CD14-positive monocyte (primary cell): ENCODE data around the gene ANO2. TPM values are rescaled to one million over a fixed set of nuclear protein-coding genes. Genes with fewer than 3 reads are reported as not detected.

Experiments used
- DNase-seq, 3 donors: peaks; one replicate each; pipeline ENCODE4 v3.0.0-alpha.2; 2011 to 2022
- H2AFZ ChIP-seq: 2 replicates; pipeline ENCODE4 v1.6.0; 2012; ENCODE audit warnings: mild to moderate bottlenecking, low read depth, low read length, inconsistent platforms; ENCODE audit not compliant: insufficient read depth, poor library complexity, severe bottlenecking
- H3K27ac ChIP-seq, 2 donors: 1 replicate in 1 of 2; 2 replicates in 1 of 2; pipeline ENCODE4 v1.5.1; 2012 to 2013; ENCODE audit warnings: low read length in 2 of 2, control low read depth in 1 of 2, inconsistent platforms in 1 of 2, low read depth in 1 of 2, mild to moderate bottlenecking in 1 of 2
- H3K27me3 ChIP-seq, 2 donors: one replicate each; pipeline versions ENCODE4 v1.6.0 to v1.6.1; 2011 to 2013; ENCODE audit warnings: low read length in 2 of 2; ENCODE audit not compliant: control insufficient read depth in 2 of 2, insufficient read depth in 2 of 2
- H3K36me3 ChIP-seq, 2 donors: replicated peaks in 1 of 2; 1 replicate in 1 of 2; 2 replicates in 1 of 2; pipeline versions ENCODE4 v1.5.1 to v1.6.1; 2012 to 2013; ENCODE audit warnings: low read length in 2 of 2, control low read depth in 1 of 2, inconsistent platforms in 1 of 2, mild to moderate bottlenecking in 1 of 2; ENCODE audit not compliant: insufficient read depth in 2 of 2, control insufficient read depth in 1 of 2
- H3K4me1 ChIP-seq, 2 donors: 1 replicate in 1 of 2; 2 replicates in 1 of 2; pipeline versions ENCODE4 v1.5.1 to v1.6.1; 2012 to 2013; ENCODE audit warnings: low read length in 2 of 2, control low read depth in 1 of 2, inconsistent platforms in 1 of 2, mild to moderate bottlenecking in 1 of 2, moderate library complexity in 1 of 2; ENCODE audit not compliant: insufficient read depth in 2 of 2, control insufficient read depth in 1 of 2
- H3K4me2 ChIP-seq: replicated peaks from 2 replicates; pipeline ENCODE3; 2012; ENCODE audit warnings: low read length, moderate library complexity, mild to moderate bottlenecking; ENCODE audit not compliant: poor library complexity, severe bottlenecking; ENCODE audit errors: extremely low read depth
- H3K4me3 ChIP-seq, 3 experiments: fragments of 200-600 bp in 1 of 3; sonication (generic) in 1 of 3; replicated peaks in 1 of 3; 1 replicate in 2 of 3; 2 replicates in 1 of 3; pipeline ENCODE4 v1.5.1; 2011 to 2013; ENCODE audit warnings: low read length in 3 of 3, mild to moderate bottlenecking in 3 of 3, control low read depth in 2 of 3, low read depth in 2 of 3, inconsistent platforms in 1 of 3, moderate library complexity in 1 of 3
- H3K79me2 ChIP-seq: 2 replicates; pipeline ENCODE4 v1.6.0; 2012; ENCODE audit warnings: mild to moderate bottlenecking, control low read depth, inconsistent platforms, low read length, moderate library complexity; ENCODE audit not compliant: insufficient read depth
- H3K9ac ChIP-seq: 2 replicates; pipeline ENCODE4 v1.6.0; 2017; ENCODE audit warnings: low read length, mild to moderate bottlenecking; ENCODE audit not compliant: insufficient read depth, poor library complexity, severe bottlenecking
- H3K9me3 ChIP-seq, 2 donors: replicated peaks in 1 of 2; 1 replicate in 1 of 2; 2 replicates in 1 of 2; pipeline versions ENCODE4 v1.5.1 to v1.6.1; 2012 to 2013; ENCODE audit warnings: low read length in 2 of 2, control low read depth in 1 of 2; ENCODE audit not compliant: control insufficient read depth in 1 of 2, insufficient read depth in 1 of 2
- H4K20me1 ChIP-seq: 2 replicates; pipeline ENCODE4 v1.6.0; 2012; ENCODE audit warnings: mild to moderate bottlenecking, low read length, control low read depth, moderate library complexity; ENCODE audit not compliant: insufficient read depth
- H3K27ac Mint-ChIP-seq, 7 donors: one replicate each; pipeline ENCODE4 v1.8.0; 2020; ENCODE audit warnings: mild to moderate bottlenecking in 7 of 7, mixed read lengths in 7 of 7, moderate library complexity in 6 of 7, inconsistent platforms in 2 of 7
- H3K27me3 Mint-ChIP-seq, 3 donors: one replicate each; pipeline ENCODE4 v1.8.0; 2021 to 2022; ENCODE audit warnings: low read depth in 3 of 3, mild to moderate bottlenecking in 3 of 3, mixed read lengths in 3 of 3, moderate library complexity in 3 of 3, inconsistent platforms in 1 of 3
- H3K36me3 Mint-ChIP-seq, 2 donors: one replicate each; pipeline ENCODE4 v1.8.0; 2020; ENCODE audit warnings: mixed read lengths in 2 of 2, inconsistent platforms in 1 of 2, mild to moderate bottlenecking in 1 of 2
- H3K4me1 Mint-ChIP-seq: one replicate; pipeline ENCODE4 v1.8.0; 2020; ENCODE audit warnings: mild to moderate bottlenecking, mixed read lengths
- H3K4me3 Mint-ChIP-seq, 2 donors: one replicate each; pipeline ENCODE4 v1.8.0; 2020; ENCODE audit warnings: mild to moderate bottlenecking in 2 of 2, mixed read lengths in 2 of 2, moderate library complexity in 1 of 2
- H3K9me3 Mint-ChIP-seq, 7 donors: one replicate each; pipeline ENCODE4 v1.8.0; 2020 to 2022; ENCODE audit warnings: mixed read lengths in 7 of 7, mild to moderate bottlenecking in 6 of 7, moderate library complexity in 6 of 7, inconsistent platforms in 2 of 7
- WGBS: methylation state at CpG from one replicate; pipeline ENCODE4 v1.1.5; 2013; ENCODE audit warnings: missing lambda C conversion rate; ENCODE audit not compliant: insufficient coverage; 5-methylcytosine and 5-hydroxymethylcytosine counted together
- intact Hi-C, 2 donors: fragments of 100-400 bp; cut with micrococcal nuclease; formaldehyde crosslinking; loops; one replicate each; pipeline versions ENCODE4 v1.15.0 to v1.15.1; 2023
- polyA plus RNA-seq, 3 donors: library from polyadenylated mRNA; depleted of rRNA in 1 of 3; unstranded in 2 of 3; stranded (reverse) in 1 of 3; fragments of 300-500 nt in 2 of 3; fragments of >200 nt in 1 of 3; fragmentation: Illumina TruSeq in 2 of 3; gene quantifications; 1 replicate in 2 of 3; 2 replicates in 1 of 3; pipeline ENCODE4 v1.2.3, GENCODE V29; 2012 to 2021
- TF ChIP-seq, protein P1 (sequence below): fragments of 200-600 bp; IDR thresholded peaks from one replicate; pipeline ENCODE4 v1.8.0; 2022; ENCODE audit warnings: antibody characterized with exemption, mild to moderate bottlenecking

ANO2 gene
- polyA plus RNA-seq, 3 donors, result not detected

GRCh38 chr12:5520037-5520436 is 425.0 kb downstream of the ANO2 start:
- Mint-ChIP-seq H3K9me3 (no peaks in the 10 kb centered on the region), H3K27ac (peak overlapping the region in 1 of 7 donors; percentile 24), H3K27me3 (peaks cover 2 to 3% (median 2%) of the 10 kb centered on the region in 3 donors), H3K4me1 (no peaks in the 10 kb centered on the region), H3K4me3 (no peak overlapping the region), H3K36me3 (no peaks in the 10 kb centered on the region)
- Histone ChIP-seq H3K9me3 (no peaks in the 10 kb centered on the region), H3K36me3 (no peaks in the 10 kb centered on the region), H3K27ac (no peak overlapping the region), H3K79me2 (no peaks in the 10 kb centered on the region), H3K4me1 (no peaks in the 10 kb centered on the region), H3K4me2 (no peak overlapping the region), H2AFZ (no peak overlapping the region), H3K4me3 (no peak overlapping the region), H3K9ac (no peak overlapping the region), H3K27me3 (no peaks in the 10 kb centered on the region), H4K20me1 (no peaks in the 10 kb centered on the region)
- WGBS, result 89% methylated on average over 4 of the region's 4 CpGs
- TF ChIP-seq, protein P1, sequence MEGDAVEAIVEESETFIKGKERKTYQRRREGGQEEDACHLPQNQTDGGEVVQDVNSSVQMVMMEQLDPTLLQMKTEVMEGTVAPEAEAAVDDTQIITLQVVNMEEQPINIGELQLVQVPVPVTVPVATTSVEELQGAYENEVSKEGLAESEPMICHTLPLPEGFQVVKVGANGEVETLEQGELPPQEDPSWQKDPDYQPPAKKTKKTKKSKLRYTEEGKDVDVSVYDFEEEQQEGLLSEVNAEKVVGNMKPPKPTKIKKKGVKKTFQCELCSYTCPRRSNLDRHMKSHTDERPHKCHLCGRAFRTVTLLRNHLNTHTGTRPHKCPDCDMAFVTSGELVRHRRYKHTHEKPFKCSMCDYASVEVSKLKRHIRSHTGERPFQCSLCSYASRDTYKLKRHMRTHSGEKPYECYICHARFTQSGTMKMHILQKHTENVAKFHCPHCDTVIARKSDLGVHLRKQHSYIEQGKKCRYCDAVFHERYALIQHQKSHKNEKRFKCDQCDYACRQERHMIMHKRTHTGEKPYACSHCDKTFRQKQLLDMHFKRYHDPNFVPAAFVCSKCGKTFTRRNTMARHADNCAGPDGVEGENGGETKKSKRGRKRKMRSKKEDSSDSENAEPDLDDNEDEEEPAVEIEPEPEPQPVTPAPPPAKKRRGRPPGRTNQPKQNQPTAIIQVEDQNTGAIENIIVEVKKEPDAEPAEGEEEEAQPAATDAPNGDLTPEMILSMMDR, result no peak
- DNase-seq, result no peak
- intact Hi-C loops, result no loop called here

GRCh38 chr12:5518584-5519365 is 426.3 kb downstream of the ANO2 start:
- Histone ChIP-seq H2AFZ (no peak overlapping the region), H3K4me2 (no peak overlapping the region), H3K4me3 (no peak overlapping the region), H3K4me1 (no peaks in the 10 kb centered on the region), H4K20me1 (no peaks in the 10 kb centered on the region), H3K27me3 (no peaks in the 10 kb centered on the region), H3K79me2 (no peaks in the 10 kb centered on the region), H3K9ac (no peak overlapping the region), H3K36me3 (no peaks in the 10 kb centered on the region), H3K27ac (no peak overlapping the region), H3K9me3 (no peaks in the 10 kb centered on the region)
- no peaks in the 10 kb centered on the region for H3K9me3 Mint-ChIP-seq
- TF ChIP-seq, protein P1, result no peak
- no peaks in the 10 kb centered on the region for H3K4me1 Mint-ChIP-seq
- no peak overlapping the region for H3K27ac Mint-ChIP-seq
- intact Hi-C loops, result no loop called here
- no peak overlapping the region for H3K4me3 Mint-ChIP-seq
- no peaks in the 10 kb centered on the region for H3K36me3 Mint-ChIP-seq
- H3K27me3 Mint-ChIP-seq, result peaks cover 2 to 3% (median 2%) of the 10 kb centered on the region in 3 donors
- WGBS, result 100% methylated on average over 3 of the region's 8 CpGs
- no peak for DNase-seq
